ENCODE results near the gene CLCN5. TPM values are rescaled to one million over a fixed set of nuclear protein-coding genes. Genes with fewer than 3 reads are reported as not detected.

The CLCN5 gene
- polyA plus RNA-seq, 2 of the 4 experiments (the other 2 are of a cell fraction) = 2.6 to 5.2 TPM

DNA sequence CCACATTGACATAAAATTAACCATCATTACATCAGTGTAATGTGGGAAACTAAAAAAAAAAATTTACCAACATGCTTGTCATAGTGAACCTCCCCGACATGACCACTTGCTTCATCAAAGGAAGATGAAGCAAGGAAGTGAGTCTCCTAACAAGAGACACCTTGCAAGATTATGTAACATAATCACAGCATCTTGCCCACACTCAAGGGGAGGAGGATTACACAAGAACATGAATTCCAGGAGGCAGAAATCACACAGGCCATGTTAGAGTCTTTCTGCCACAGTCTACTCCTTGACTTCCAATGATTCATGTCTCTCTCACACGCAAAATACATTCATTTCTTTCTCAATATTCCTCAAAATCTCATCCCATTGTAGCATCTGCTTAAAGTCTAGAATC is 185.1 kb downstream of the CLCN5 start (continued):
- no peak for TF ChIP-seq EHMT2 (IDR thresholded peaks at IDR 0.05; ENCODE audit: low read depth)
- TF ChIP-seq TP53 (CRISPR knock-in tag; IDR thresholded peaks at IDR 0.05) = no peak

DNA sequence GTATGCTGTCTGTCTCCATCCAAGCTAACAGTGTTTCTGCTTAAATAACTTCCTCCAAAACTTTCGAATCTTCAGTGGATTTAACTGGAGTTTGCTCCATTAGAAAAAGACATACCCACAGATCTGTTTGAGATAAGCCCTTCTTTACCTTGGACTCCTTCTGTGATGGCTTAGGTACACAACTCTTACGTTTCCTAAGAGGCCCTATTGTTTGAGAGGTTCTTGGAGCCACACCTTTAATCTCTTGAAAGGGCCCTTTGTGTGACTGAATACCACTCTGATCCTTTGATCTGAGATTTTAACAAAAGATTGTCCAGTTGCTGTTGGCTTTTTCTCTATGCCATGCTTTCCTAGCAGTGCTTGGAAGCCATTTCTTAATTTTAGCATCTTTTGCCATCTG is 185.9 kb downstream of the CLCN5 start:
- ATAC-seq (no peak), DNase-seq (ENCODE audit: low read depth in 1 of 2, low spot score in 1 of 2) (no peak), FAIRE-seq (no peak)
- Histone ChIP-seq H3K27ac (no peak overlapping the region), H3K4me3 (no peak overlapping the region), H3K4me2 (no peak overlapping the region), H3K9me3 (no peaks in the 10 kb centered on the region), H3K4me1 (no peaks in the 10 kb centered on the region)
- WGBS (ENCODE audit: missing lambda C conversion rate) = 0% methylated on average over 2 of the region's 2 CpGs
- POLR2A ChIA-PET = no interaction called here
- CTCF ChIA-PET = no interaction called here
- TF ChIP-seq, protein P1, sequence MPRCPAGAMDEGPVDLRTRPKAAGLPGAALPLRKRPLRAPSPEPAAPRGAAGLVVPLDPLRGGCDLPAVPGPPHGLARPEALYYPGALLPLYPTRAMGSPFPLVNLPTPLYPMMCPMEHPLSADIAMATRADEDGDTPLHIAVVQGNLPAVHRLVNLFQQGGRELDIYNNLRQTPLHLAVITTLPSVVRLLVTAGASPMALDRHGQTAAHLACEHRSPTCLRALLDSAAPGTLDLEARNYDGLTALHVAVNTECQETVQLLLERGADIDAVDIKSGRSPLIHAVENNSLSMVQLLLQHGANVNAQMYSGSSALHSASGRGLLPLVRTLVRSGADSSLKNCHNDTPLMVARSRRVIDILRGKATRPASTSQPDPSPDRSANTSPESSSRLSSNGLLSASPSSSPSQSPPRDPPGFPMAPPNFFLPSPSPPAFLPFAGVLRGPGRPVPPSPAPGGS (IDR thresholded peaks at IDR 0.05) = no peak
- TF ChIP-seq ZSCAN20 (CRISPR knock-in tag; IDR thresholded peaks at IDR 0.05) (no peak), HOXB13 (CRISPR knock-in tag; IDR thresholded peaks at IDR 0.05; ENCODE audit: low read depth) (no peak)

DNA sequence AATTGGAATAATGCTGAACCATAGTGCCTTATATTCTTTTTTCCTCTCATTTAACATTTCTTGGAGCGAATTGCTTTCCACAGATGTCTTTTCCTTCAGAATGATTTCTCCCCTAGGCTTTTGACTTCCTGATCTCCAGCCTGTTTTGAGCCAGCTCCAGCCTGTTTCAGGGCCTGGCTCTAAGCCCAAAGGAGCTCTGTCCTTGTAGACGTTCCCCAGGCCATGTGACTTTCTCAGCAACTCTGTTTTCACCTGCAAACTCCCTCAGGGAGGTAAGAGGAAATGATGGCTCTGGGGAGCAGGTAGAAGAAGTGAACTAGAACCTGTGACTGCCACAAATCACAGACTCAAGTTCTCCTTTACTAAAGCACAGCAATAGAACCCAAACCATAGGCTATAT is 189.3 kb downstream of the CLCN5 start:
- CTCF ChIA-PET = no interaction called here
- TF ChIP-seq HOXA7 (CRISPR knock-in tag; IDR thresholded peaks at IDR 0.05) (no peak), HOXB13 (CRISPR knock-in tag; IDR thresholded peaks at IDR 0.05; ENCODE audit: low read depth) (no peak), HEYL (CRISPR knock-in tag; IDR thresholded peaks at IDR 0.05) (no peak), KDM1A (IDR thresholded peaks at IDR 0.05; ENCODE audit: low read depth) (no peak), ESRRA (IDR thresholded peaks at IDR 0.05; ENCODE audit: borderline replicate concordance, low read length) (no peak), CBX8 (IDR thresholded peaks at IDR 0.05) (no peak), PHF8 (IDR thresholded peaks at IDR 0.05; ENCODE audit: borderline replicate concordance, low read depth) (no peak), FOSL2 (IDR thresholded peaks at IDR 0.05) (no peak), FOSL2 (CRISPR knock-in tag; IDR thresholded peaks at IDR 0.05) (no peak), CHD2 (IDR thresholded peaks at IDR 0.05; ENCODE audit: low read length, partially characterized antibody) (no peak)
- TF ChIP-seq, protein P2, sequence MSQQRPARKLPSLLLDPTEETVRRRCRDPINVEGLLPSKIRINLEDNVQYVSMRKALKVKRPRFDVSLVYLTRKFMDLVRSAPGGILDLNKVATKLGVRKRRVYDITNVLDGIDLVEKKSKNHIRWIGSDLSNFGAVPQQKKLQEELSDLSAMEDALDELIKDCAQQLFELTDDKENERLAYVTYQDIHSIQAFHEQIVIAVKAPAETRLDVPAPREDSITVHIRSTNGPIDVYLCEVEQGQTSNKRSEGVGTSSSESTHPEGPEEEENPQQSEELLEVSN (IDR thresholded peaks at IDR 0.05; ENCODE audit: borderline replicate concordance, low read depth) = no peak
- TF ChIP-seq, protein P3, sequence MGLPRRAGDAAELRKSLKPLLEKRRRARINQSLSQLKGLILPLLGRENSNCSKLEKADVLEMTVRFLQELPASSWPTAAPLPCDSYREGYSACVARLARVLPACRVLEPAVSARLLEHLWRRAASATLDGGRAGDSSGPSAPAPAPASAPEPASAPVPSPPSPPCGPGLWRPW (IDR thresholded peaks at IDR 0.05) = no peak
- no peak overlapping the region for H3K27ac ChIP-seq
- H3K9me3 ChIP-seq = no peaks in the 10 kb centered on the region
- POLR2A ChIA-PET = no interaction called here
- H3K4me1 ChIP-seq = no peaks in the 10 kb centered on the region
- no peak for FAIRE-seq
- WGBS (ENCODE audit: missing lambda C conversion rate) = 7% methylated on average over 2 of the region's 2 CpGs
- ATAC-seq = no peak
- H3K4me3 ChIP-seq = no peak overlapping the region
- no peak for DNase-seq (ENCODE audit: low read depth in 1 of 2, low spot score in 1 of 2)
- H3K4me2 ChIP-seq = no peak overlapping the region

DNA sequence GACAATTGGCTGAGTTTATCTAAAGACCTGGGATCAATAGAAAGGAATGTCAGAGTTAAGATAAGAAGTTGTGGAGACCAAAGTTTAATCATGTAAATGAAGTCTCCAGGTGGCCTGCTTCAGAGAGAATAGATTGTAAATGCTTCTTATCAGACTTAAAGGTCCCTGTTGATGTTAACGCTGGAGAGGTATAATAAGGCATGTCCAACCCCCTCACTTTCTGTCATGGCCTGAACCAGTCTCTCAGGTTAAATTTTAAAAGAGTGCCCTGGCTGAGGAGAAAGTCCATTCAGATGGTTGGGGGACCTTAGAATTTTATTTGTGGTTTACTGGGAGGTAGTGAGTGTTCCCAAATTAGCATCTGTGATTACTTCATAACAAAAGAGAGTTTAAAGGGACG is 191.7 kb downstream of the CLCN5 start:
- CTCF ChIA-PET = no interaction called here
- POLR2A ChIA-PET = no interaction called here
- Histone ChIP-seq H3K9me3 (no peaks in the 10 kb centered on the region), H3K4me2 (no peak overlapping the region), H3K27ac (no peak overlapping the region), H3K4me1 (no peaks in the 10 kb centered on the region), H3K4me3 (no peak overlapping the region)
- FAIRE-seq (no peak), DNase-seq (ENCODE audit: low read depth in 1 of 2, low spot score in 1 of 2) (no peak), ATAC-seq (no peak)
- TF ChIP-seq JUN (IDR thresholded peaks at IDR 0.05) (no peak), ZSCAN20 (CRISPR knock-in tag; IDR thresholded peaks at IDR 0.05) (no peak), CEBPB (IDR thresholded peaks at IDR 0.05) (no peak)
- 27% methylated on average over 2 of the region's 2 CpGs for WGBS (ENCODE audit: missing lambda C conversion rate)

DNA sequence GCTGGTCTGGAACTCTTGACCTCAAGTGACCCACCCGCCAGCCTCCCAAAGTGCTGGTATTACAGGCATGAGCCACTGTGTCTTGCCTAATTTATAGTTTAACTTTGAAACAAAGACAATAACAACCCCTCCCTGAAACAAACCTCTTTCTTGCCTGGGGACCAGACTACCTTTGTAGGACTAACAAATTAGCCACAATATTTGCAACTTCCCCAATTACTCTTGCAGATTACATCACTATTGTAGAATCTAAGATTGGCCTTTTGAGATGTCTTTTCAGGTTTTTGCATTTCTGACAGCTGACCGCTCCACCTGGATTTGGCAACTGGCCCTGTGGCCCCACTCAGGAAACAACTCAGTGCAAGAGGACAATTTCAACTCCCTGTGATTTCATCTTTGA is 193.6 kb downstream of the CLCN5 start:
- TF ChIP-seq FOSB (CRISPR knock-in tag; IDR thresholded peaks at IDR 0.05) (no peak), RNF2 (IDR thresholded peaks at IDR 0.05; ENCODE audit: borderline replicate concordance, low read depth) (no peak), CBX8 (IDR thresholded peaks at IDR 0.05) (no peak), TP53 (CRISPR knock-in tag; IDR thresholded peaks at IDR 0.05) (no peak), ESRRA (IDR thresholded peaks at IDR 0.05; ENCODE audit: borderline replicate concordance, low read length) (no peak), CHD4 (IDR thresholded peaks at IDR 0.05; ENCODE audit: borderline replicate concordance) (no peak)
- TF ChIP-seq, protein P4, sequence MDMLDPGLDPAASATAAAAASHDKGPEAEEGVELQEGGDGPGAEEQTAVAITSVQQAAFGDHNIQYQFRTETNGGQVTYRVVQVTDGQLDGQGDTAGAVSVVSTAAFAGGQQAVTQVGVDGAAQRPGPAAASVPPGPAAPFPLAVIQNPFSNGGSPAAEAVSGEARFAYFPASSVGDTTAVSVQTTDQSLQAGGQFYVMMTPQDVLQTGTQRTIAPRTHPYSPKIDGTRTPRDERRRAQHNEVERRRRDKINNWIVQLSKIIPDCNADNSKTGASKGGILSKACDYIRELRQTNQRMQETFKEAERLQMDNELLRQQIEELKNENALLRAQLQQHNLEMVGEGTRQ (IDR thresholded peaks at IDR 0.05) = no peak
- ATAC-seq = no peak
- H3K4me2 ChIP-seq = no peak overlapping the region
- no peak for DNase-seq (ENCODE audit: low read depth in 1 of 2, low spot score in 1 of 2)
- ChIA-PET POLR2A (no interaction called here), CTCF (interaction anchor here (1.0 kb wide), 1 partner anchor 16 kb away, joined by 4 read pairs; no protein-coding TSS in a partner anchor)
- no peaks in the 10 kb centered on the region for H3K4me1 ChIP-seq
- H3K4me3 ChIP-seq = no peak overlapping the region
- no peak for FAIRE-seq
- H3K9me3 ChIP-seq = no peaks in the 10 kb centered on the region
- no peak overlapping the region for H3K27ac ChIP-seq
- WGBS (ENCODE audit: missing lambda C conversion rate) = 63% methylated on average over 2 of the region's 2 CpGs

All from A549 (cell line).